Prostate gland (tissue), 2 donors: ENCODE results near the gene DNAH14.
"Not testable (repeated sequence)": the region's sequence is repeated elsewhere in the genome, so short reads cannot be mapped to it uniquely, and the experiment has no call there.

ENCODE experiments used
- CTCF ChIP-seq, 4 experiments: fragments of 200-600 bp in 2 of 4; fragments of 450-650 bp in 2 of 4; sonication (generic) in 2 of 4; IDR thresholded peaks; 1 replicate in 3 of 4; 2 replicates in 1 of 4; pipeline ENCODE4 v1.5.1; 2016 to 2019; ENCODE audit warnings: antibody characterized with exemption in 4 of 4, mild to moderate bottlenecking in 2 of 4, moderate library complexity in 2 of 4
- POLR2AphosphoS5 ChIP-seq: sonication (generic); formaldehyde crosslinking; IDR thresholded peaks from one replicate; pipeline ENCODE4 v1.6.1; 2017; ENCODE audit warnings: antibody characterized with exemption

GRCh38 chr1:225232930-225233329 is 303.5 kb downstream of the DNAH14 start:
- TF ChIP-seq CTCF (IDR thresholded peaks at IDR 0.05); POLR2AphosphoS5: not testable (repeated sequence)
